SK-N-SH (cell line): ENCODE measurements around the gene ZG16B. TPM values are rescaled to one million over a fixed set of nuclear protein-coding genes. Genes with fewer than 3 reads are reported as not detected.

Source experiments
- CTCF ChIA-PET: fragments of 300-600, 350-600 bp; formaldehyde crosslinking; extraction: SDS; loops from one replicate; lab custom pipeline; 2021; lab: Yijun Ruan, JAX
- POLR2A ChIA-PET: fragments of 350-600 bp; sonication (Branson Sonifier 250); formaldehyde crosslinking; extraction: SDS; loops from one replicate; lab custom pipeline; 2020; ENCODE audit warnings: antibody characterized with exemption, inconsistent platforms; lab: Yijun Ruan, JAX
- DNase-seq: peaks from one replicate; pipeline ENCODE4 v3.0.0; 2012
- H2AFZ ChIP-seq: fragments of 200-600 bp; sonication (generic); 2 replicates; pipeline ENCODE4 v1.8.1; 2016; ENCODE audit warnings: antibody characterized with exemption, mild to moderate bottlenecking, low read depth
- H3F3A ChIP-seq: fragments of 200-600 bp; sonication (generic); replicated peaks from 2 replicates; pipeline ENCODE3; 2016; ENCODE audit warnings: antibody characterized with exemption, mild to moderate bottlenecking; ENCODE audit not compliant: insufficient read depth
- H3K27ac ChIP-seq, 2 experiments: fragments of 200-500 bp in 1 of 2; fragments of 200-600 bp in 1 of 2; sonication (Bioruptor generic) in 1 of 2; sonication (generic), shearing (Covaris generic) in 1 of 2; 2 replicates each; pipeline versions ENCODE4 v1.5.1 to v1.6.1; 2014 to 2016; ENCODE audit warnings: low read depth in 2 of 2, inconsistent platforms in 1 of 2, low read length in 1 of 2, mild to moderate bottlenecking in 1 of 2, mixed read lengths in 1 of 2
- H3K27me3 ChIP-seq: fragments of 200-600 bp; sonication (generic), shearing (Covaris generic); 2 replicates; pipeline ENCODE4 v1.6.1; 2016; ENCODE audit warnings: mixed run types; ENCODE audit not compliant: insufficient read depth
- H3K36me3 ChIP-seq, 2 experiments: fragments of 200-500 bp in 1 of 2; fragments of 200-600 bp in 1 of 2; sonication (Bioruptor generic) in 1 of 2; sonication (generic) in 1 of 2; replicated peaks in 1 of 2; 2 replicates each; pipeline versions ENCODE3 to v1.5.1; 2014 to 2016; ENCODE audit warnings: low read length in 1 of 2, mild to moderate bottlenecking in 1 of 2; ENCODE audit not compliant: insufficient read depth in 2 of 2, control insufficient read depth in 1 of 2
- H3K4me1 ChIP-seq, 2 experiments: fragments of 200-500 bp in 1 of 2; fragments of 200-600 bp in 1 of 2; sonication (Bioruptor generic) in 1 of 2; sonication (generic), shearing (Covaris generic) in 1 of 2; 2 replicates each; pipeline versions ENCODE4 v1.5.1 to v1.6.1; 2014 to 2016; ENCODE audit warnings: low read depth in 1 of 2, low read length in 1 of 2, mixed run types in 1 of 2; ENCODE audit not compliant: insufficient read depth in 2 of 2, control insufficient read depth in 1 of 2
- H3K4me2 ChIP-seq: fragments of 200-600 bp; sonication (generic), shearing (Covaris generic); 2 replicates; pipeline ENCODE4 v1.6.1; 2017; ENCODE audit warnings: mixed run types
- H3K4me3 ChIP-seq, 2 experiments: fragments of 200-500 bp in 1 of 2; fragments of 200-600 bp in 1 of 2; sonication (Bioruptor generic) in 1 of 2; sonication (generic), shearing (Covaris generic) in 1 of 2; 2 replicates each; pipeline versions ENCODE4 v1.5.1 to v1.8.1; 2014 to 2016; ENCODE audit warnings: low read depth in 2 of 2, inconsistent platforms in 1 of 2, low read length in 1 of 2, mild to moderate bottlenecking in 1 of 2, mixed read lengths in 1 of 2, moderate library complexity in 1 of 2
- H3K79me2 ChIP-seq: fragments of 200-600 bp; sonication (generic); 2 replicates; pipeline ENCODE4 v1.8.1; 2017; ENCODE audit warnings: mild to moderate bottlenecking; ENCODE audit not compliant: insufficient read depth
- H3K9ac ChIP-seq: fragments of 200-600 bp; sonication (generic); 2 replicates; pipeline ENCODE4 v1.6.1; 2017; ENCODE audit warnings: mixed run types
- H3K9me2 ChIP-seq: fragments of 200-600 bp; sonication (generic); 2 replicates; pipeline ENCODE4 v1.6.1; 2017; ENCODE audit warnings: mixed run types
- H3K9me3 ChIP-seq: fragments of 200-600 bp; sonication (generic); 2 replicates; pipeline ENCODE4 v1.6.1; 2017; ENCODE audit warnings: mixed run types, mild to moderate bottlenecking, moderate library complexity
- H4K20me1 ChIP-seq: fragments of 200-600 bp; sonication (generic); 2 replicates; pipeline ENCODE4 v1.6.1; 2017; ENCODE audit warnings: mild to moderate bottlenecking, mixed run types; ENCODE audit not compliant: insufficient read depth
- EP300 ChIP-seq, 2 experiments: IDR thresholded peaks; 2 replicates each; pipeline versions ENCODE4 v1.4.0 to v1.6.1; 2012; ENCODE audit warnings: borderline replicate concordance in 1 of 2, low read depth in 1 of 2, low read length in 1 of 2
- EZH2phosphoT487 ChIP-seq: fragments of 200-600 bp; sonication (generic); IDR thresholded peaks from 2 replicates; pipeline ENCODE4 v1.6.1; 2017; ENCODE audit warnings: low read depth, mixed run types, mild to moderate bottlenecking, antibody characterized with exemption, moderate library complexity, borderline replicate concordance
- GABPA ChIP-seq: IDR thresholded peaks from 2 replicates; pipeline ENCODE4 v1.4.0; 2012; ENCODE audit warnings: low read depth, mild to moderate bottlenecking
- JUND ChIP-seq: IDR thresholded peaks from 2 replicates; pipeline ENCODE4 v1.4.0; 2012
- MEF2A ChIP-seq: IDR thresholded peaks from 2 replicates; pipeline ENCODE4 v1.4.0; 2012; ENCODE audit warnings: low read depth, borderline replicate concordance
- NRF1 ChIP-seq: IDR thresholded peaks from 2 replicates; pipeline ENCODE4 v1.6.1; 2012; ENCODE audit warnings: low read depth, mild to moderate bottlenecking, low read length
- RAD21 ChIP-seq: IDR thresholded peaks from 2 replicates; pipeline ENCODE4 v1.6.1; 2012; ENCODE audit warnings: mild to moderate bottlenecking, low read length
- RCOR1 ChIP-seq: fragments of 150-350 bp; IDR thresholded peaks from 2 replicates; pipeline ENCODE4 v1.6.1; 2017; ENCODE audit warnings: antibody characterized with exemption, low read length
- RFX5 ChIP-seq: IDR thresholded peaks from 2 replicates; pipeline ENCODE4 v1.6.1; 2012; ENCODE audit warnings: mild to moderate bottlenecking, improper control_type of control experiment, low read length
- RXRA ChIP-seq: IDR thresholded peaks from 2 replicates; pipeline ENCODE4 v1.4.0; 2012; ENCODE audit warnings: low read depth, mild to moderate bottlenecking, borderline replicate concordance
- SIN3A ChIP-seq: IDR thresholded peaks from 2 replicates; pipeline ENCODE4 v1.6.1; 2012; ENCODE audit warnings: low read depth, mild to moderate bottlenecking, low read length, moderate library complexity, borderline replicate concordance
- SMC3 ChIP-seq: IDR thresholded peaks from 2 replicates; pipeline ENCODE4 v1.6.1; 2012; ENCODE audit warnings: low read depth, low read length, improper control_type of control experiment
- TCF12 ChIP-seq: IDR thresholded peaks from 2 replicates; pipeline ENCODE4 v1.4.0; 2012
- TEAD4 ChIP-seq: IDR thresholded peaks from 2 replicates; pipeline ENCODE4 v1.4.0; 2012; ENCODE audit warnings: mild to moderate bottlenecking, borderline replicate concordance; ENCODE audit not compliant: insufficient read depth
- YY1 ChIP-seq: IDR thresholded peaks from 2 replicates; pipeline ENCODE4 v1.4.0; 2012; ENCODE audit warnings: low read depth, mild to moderate bottlenecking
- WGBS: methylation state at CpG from one replicate; pipeline ENCODE4 v1.1.6; 2017; ENCODE audit warnings: low lambda C conversion rate; 5-methylcytosine and 5-hydroxymethylcytosine counted together
- polyA plus RNA-seq, 3 experiments: library from polyadenylated mRNA; depleted of rRNA; stranded (reverse); fragments of >200 nt; gene quantifications; 2 replicates each; pipeline ENCODE4 v1.2.3, GENCODE V29; 2012
- TF ChIP-seq, protein P1 (sequence below): IDR thresholded peaks from 2 replicates; pipeline ENCODE4 v1.4.0; 2012; ENCODE audit warnings: low read depth
- TF ChIP-seq, protein P2 (sequence below): IDR thresholded peaks from 2 replicates; pipeline ENCODE4 v1.6.1; 2012; ENCODE audit warnings: mild to moderate bottlenecking, low read depth, low read length, moderate library complexity

The ZG16B gene
- polyA plus RNA-seq, 1 of the 3 experiments (the other 2 are of a cell fraction): 0.26 TPM

DNA sequence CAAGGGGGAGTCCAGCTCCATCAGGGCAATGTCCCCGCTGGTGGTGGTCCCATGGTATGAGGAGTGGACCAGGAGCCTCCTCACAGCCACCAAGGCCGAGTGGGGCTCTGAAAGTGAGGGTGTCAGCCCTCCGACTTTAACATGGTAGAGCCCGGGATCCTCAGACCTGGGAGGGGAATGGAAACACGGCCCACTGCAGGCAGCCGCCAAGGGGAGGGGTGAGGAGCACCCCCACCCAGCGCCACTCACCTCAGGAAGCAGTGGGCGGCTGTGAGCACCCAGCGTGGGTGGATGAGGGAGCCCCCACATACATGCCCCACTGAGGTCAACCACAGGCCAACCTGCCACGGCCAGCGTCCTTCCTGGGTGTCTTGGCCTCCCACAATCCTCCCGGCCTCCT lies 10.8 kb downstream of the ZG16B start:
- peaks cover 0 to 4% of the 10 kb centered on the region in 2 experiments; a peak in 1 of 4 replicates for H3K4me1 ChIP-seq
- no peaks in the 10 kb centered on the region for H3K9me2 ChIP-seq
- peaks cover 2% of the 10 kb centered on the region for H3F3A ChIP-seq
- no peak overlapping the region for H3K4me2 ChIP-seq
- no peak for DNase-seq
- no peaks in the 10 kb centered on the region for H3K27me3 ChIP-seq
- H3K27ac ChIP-seq: no peak overlapping the region
- CTCF ChIA-PET: interaction anchor here (2.7 kb wide), 2 partner anchors 79 to 86 kb away, joined by 18 to 25 read pairs; no protein-coding TSS in a partner anchor
- POLR2A ChIA-PET: no interaction called here
- H2AFZ ChIP-seq: no peak overlapping the region
- H3K4me3 ChIP-seq: no peak overlapping the region
- no peaks in the 10 kb centered on the region for H3K36me3 ChIP-seq
- H3K9me3 ChIP-seq: no peaks in the 10 kb centered on the region
- no peak for TF ChIP-seq RCOR1
- no peak for TF ChIP-seq NRF1
- TF ChIP-seq MEF2A: no peak
- TF ChIP-seq TEAD4: no peak
- TF ChIP-seq SIN3A: no peak
- TF ChIP-seq YY1: no peak
- TF ChIP-seq, protein P1, sequence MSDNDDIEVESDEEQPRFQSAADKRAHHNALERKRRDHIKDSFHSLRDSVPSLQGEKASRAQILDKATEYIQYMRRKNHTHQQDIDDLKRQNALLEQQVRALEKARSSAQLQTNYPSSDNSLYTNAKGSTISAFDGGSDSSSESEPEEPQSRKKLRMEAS: no peak
- TF ChIP-seq RAD21: no peak
- no peak for TF ChIP-seq JUND
- no peak for TF ChIP-seq SMC3
- no peak for TF ChIP-seq RXRA
- no peak for TF ChIP-seq TCF12
- no peak for TF ChIP-seq EZH2phosphoT487
- no peak for TF ChIP-seq EP300 (IDR thresholded peaks at IDR 0.05; ENCODE audit: borderline replicate concordance in 1 of 2, low read depth in 1 of 2, low read length in 1 of 2)
- TF ChIP-seq GABPA: no peak
- TF ChIP-seq, protein P2, sequence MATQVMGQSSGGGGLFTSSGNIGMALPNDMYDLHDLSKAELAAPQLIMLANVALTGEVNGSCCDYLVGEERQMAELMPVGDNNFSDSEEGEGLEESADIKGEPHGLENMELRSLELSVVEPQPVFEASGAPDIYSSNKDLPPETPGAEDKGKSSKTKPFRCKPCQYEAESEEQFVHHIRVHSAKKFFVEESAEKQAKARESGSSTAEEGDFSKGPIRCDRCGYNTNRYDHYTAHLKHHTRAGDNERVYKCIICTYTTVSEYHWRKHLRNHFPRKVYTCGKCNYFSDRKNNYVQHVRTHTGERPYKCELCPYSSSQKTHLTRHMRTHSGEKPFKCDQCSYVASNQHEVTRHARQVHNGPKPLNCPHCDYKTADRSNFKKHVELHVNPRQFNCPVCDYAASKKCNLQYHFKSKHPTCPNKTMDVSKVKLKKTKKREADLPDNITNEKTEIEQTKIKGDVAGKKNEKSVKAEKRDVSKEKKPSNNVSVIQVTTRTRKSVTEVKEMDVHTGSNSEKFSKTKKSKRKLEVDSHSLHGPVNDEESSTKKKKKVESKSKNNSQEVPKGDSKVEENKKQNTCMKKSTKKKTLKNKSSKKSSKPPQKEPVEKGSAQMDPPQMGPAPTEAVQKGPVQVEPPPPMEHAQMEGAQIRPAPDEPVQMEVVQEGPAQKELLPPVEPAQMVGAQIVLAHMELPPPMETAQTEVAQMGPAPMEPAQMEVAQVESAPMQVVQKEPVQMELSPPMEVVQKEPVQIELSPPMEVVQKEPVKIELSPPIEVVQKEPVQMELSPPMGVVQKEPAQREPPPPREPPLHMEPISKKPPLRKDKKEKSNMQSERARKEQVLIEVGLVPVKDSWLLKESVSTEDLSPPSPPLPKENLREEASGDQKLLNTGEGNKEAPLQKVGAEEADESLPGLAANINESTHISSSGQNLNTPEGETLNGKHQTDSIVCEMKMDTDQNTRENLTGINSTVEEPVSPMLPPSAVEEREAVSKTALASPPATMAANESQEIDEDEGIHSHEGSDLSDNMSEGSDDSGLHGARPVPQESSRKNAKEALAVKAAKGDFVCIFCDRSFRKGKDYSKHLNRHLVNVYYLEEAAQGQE: no peak
- no peak for TF ChIP-seq RFX5
- TF ChIP-seq, all 33 proteins: peak for 0
- 90% methylated on average over 5 of the region's 12 CpGs for WGBS
- Histone ChIP-seq H4K20me1 (no peaks in the 10 kb centered on the region), H3K79me2 (no peaks in the 10 kb centered on the region), H3K9ac (no peak overlapping the region)
